ENCODE results near the gene ATXN1.
"Not testable (repeated sequence)": the region's sequence is repeated elsewhere in the genome, so short reads cannot be mapped to it uniquely, and the experiment has no call there.

The ATXN1 gene

GRCh38 chr6:16634855-16635254 is 126.4 kb downstream of the ATXN1 start:
- Histone ChIP-seq H3K4me3 (ENCODE audit: severe bottlenecking) (no peak overlapping the region), H3K4me1 (ENCODE audit: insufficient read depth, poor library complexity, severe bottlenecking) (peaks cover 20% of the 10 kb centered on the region), H3K27ac (ENCODE audit: poor library complexity, severe bottlenecking) (no peak overlapping the region), H3K27me3 (ENCODE audit: insufficient read depth, poor library complexity, severe bottlenecking) (no peaks in the 10 kb centered on the region), H3K36me3 (ENCODE audit: low read depth) (no peaks in the 10 kb centered on the region; the same call in 1 of the 2 replicates), H3K9me3 (ENCODE audit: severe bottlenecking) (no peaks in the 10 kb centered on the region)
- no peak for DNase-seq (ENCODE audit: low spot score)
- no peak for TF ChIP-seq CTCF (IDR thresholded peaks at IDR 0.05; ENCODE audit: poor library complexity, severe bottlenecking)
- ATAC-seq (ENCODE audit: low read depth): no peak

- no peaks in the 10 kb centered on the region; the same call in 1 of the 2 replicates for H3K36me3 ChIP-seq (ENCODE audit: low read depth)
- H3K9me3 ChIP-seq (ENCODE audit: severe bottlenecking): no peaks in the 10 kb centered on the region
- no peak overlapping the region for H3K27ac ChIP-seq (ENCODE audit: poor library complexity, severe bottlenecking)
- H3K4me1 ChIP-seq (ENCODE audit: insufficient read depth, poor library complexity, severe bottlenecking): peaks cover 14% of the 10 kb centered on the region
- TF ChIP-seq CTCF (IDR thresholded peaks at IDR 0.05; ENCODE audit: poor library complexity, severe bottlenecking): no peak
- no peak overlapping the region for H3K4me3 ChIP-seq (ENCODE audit: severe bottlenecking)
- ATAC-seq (ENCODE audit: low read depth) (no peak), DNase-seq (ENCODE audit: low spot score) (no peak)
- no peaks in the 10 kb centered on the region for H3K27me3 ChIP-seq (ENCODE audit: insufficient read depth, poor library complexity, severe bottlenecking)
Measured at GRCh38 chr6:16633961-16634360, 127.3 kb downstream of the ATXN1 start.

- ATAC-seq (ENCODE audit: low read depth): no peak
Measured at GRCh38 chr6:16633465-16633864, 127.8 kb downstream of the ATXN1 start.

GRCh38 chr6:16632101-16632500 is 129.2 kb downstream of the ATXN1 start:
- Histone ChIP-seq H3K9me3 (ENCODE audit: severe bottlenecking) (no peaks in the 10 kb centered on the region), H3K27me3 (ENCODE audit: insufficient read depth, poor library complexity, severe bottlenecking) (no peaks in the 10 kb centered on the region), H3K4me3 (ENCODE audit: severe bottlenecking) (no peak overlapping the region), H3K36me3 (ENCODE audit: low read depth) (no peaks in the 10 kb centered on the region), H3K27ac (ENCODE audit: poor library complexity, severe bottlenecking) (no peak overlapping the region), H3K4me1 (ENCODE audit: insufficient read depth, poor library complexity, severe bottlenecking) (peaks cover 9% of the 10 kb centered on the region)
- TF ChIP-seq CTCF (IDR thresholded peaks at IDR 0.05; ENCODE audit: poor library complexity, severe bottlenecking): no peak
- ATAC-seq (ENCODE audit: low read depth) (no peak), DNase-seq (ENCODE audit: low spot score) (no peak)

More at GRCh38 chr6:16633465-16633864, 127.8 kb downstream of the ATXN1 start:
- Histone ChIP-seq H3K27ac (ENCODE audit: poor library complexity, severe bottlenecking) (no peak overlapping the region), H3K4me3 (ENCODE audit: severe bottlenecking) (no peak overlapping the region), H3K36me3 (ENCODE audit: low read depth) (no peaks in the 10 kb centered on the region; the same call in 1 of the 2 replicates), H3K9me3 (ENCODE audit: severe bottlenecking) (no peaks in the 10 kb centered on the region), H3K27me3 (ENCODE audit: insufficient read depth, poor library complexity, severe bottlenecking) (no peaks in the 10 kb centered on the region), H3K4me1 (ENCODE audit: insufficient read depth, poor library complexity, severe bottlenecking) (peaks cover 14% of the 10 kb centered on the region)
- DNase-seq (ENCODE audit: low spot score): no peak
- TF ChIP-seq CTCF (IDR thresholded peaks at IDR 0.05; ENCODE audit: poor library complexity, severe bottlenecking): no peak

- DNase-seq (ENCODE audit: low spot score) (no peak), ATAC-seq (ENCODE audit: low read depth) (no peak)
- H3K4me3 ChIP-seq (ENCODE audit: severe bottlenecking): no peak overlapping the region
- no peaks in the 10 kb centered on the region for H3K36me3 ChIP-seq (ENCODE audit: low read depth)
- no peak for TF ChIP-seq CTCF (IDR thresholded peaks at IDR 0.05; ENCODE audit: poor library complexity, severe bottlenecking)
- H3K9me3 ChIP-seq (ENCODE audit: severe bottlenecking): no peaks in the 10 kb centered on the region
- H3K27me3 ChIP-seq (ENCODE audit: insufficient read depth, poor library complexity, severe bottlenecking): no peaks in the 10 kb centered on the region
- no peak overlapping the region for H3K27ac ChIP-seq (ENCODE audit: poor library complexity, severe bottlenecking)
- H3K4me1 ChIP-seq (ENCODE audit: insufficient read depth, poor library complexity, severe bottlenecking): no peaks in the 10 kb centered on the region
Measured at GRCh38 chr6:16630026-16630643, 131.1 kb downstream of the ATXN1 start.

- H3K27ac ChIP-seq (ENCODE audit: poor library complexity, severe bottlenecking); DNase-seq (ENCODE audit: low spot score); H3K27me3 ChIP-seq (ENCODE audit: insufficient read depth, poor library complexity, severe bottlenecking); H3K4me1 ChIP-seq (ENCODE audit: insufficient read depth, poor library complexity, severe bottlenecking); H3K9me3 ChIP-seq (ENCODE audit: severe bottlenecking); H3K36me3 ChIP-seq (ENCODE audit: low read depth); ATAC-seq (ENCODE audit: low read depth); H3K4me3 ChIP-seq (ENCODE audit: severe bottlenecking): not testable (repeated sequence)
Measured at GRCh38 chr6:16628580-16628979, 132.7 kb downstream of the ATXN1 start.

Data from RWPE2 (cell line).